ENCODE results near the gene KDELR3.
"Not testable (repeated sequence)": the region's sequence is repeated elsewhere in the genome, so short reads cannot be mapped to it uniquely, and the experiment has no call there.

Gene KDELR3

DNA sequence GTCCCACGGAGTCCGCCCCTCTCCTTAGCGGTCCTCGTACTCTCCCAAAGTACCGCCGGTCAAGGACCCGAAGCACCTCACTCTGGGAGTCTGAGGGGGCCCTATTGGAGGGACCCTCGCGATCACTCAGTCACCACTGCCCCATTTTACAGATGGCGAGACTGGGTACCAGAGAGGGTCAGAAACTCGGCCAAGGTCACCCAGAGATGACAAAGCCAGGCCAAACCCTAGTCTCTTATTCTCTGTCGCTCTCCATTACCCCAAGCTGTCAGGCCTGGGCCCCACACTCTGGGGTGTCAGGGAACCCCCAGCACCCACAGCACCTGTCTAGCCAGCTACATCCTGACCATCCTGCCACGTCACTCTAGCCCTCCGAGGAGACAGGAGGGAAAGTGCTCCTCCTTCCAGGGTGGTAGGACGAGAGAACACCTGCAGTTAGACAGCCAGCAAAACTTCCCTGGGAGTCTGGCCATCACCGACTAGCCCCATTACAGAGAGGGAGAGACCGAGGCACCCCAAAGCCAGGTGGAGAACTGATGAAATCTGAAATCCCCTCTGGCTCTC lies 11.5 kb upstream of the KDELR3 start:
- ATAC-seq (ENCODE audit: low read depth) = no peak
- no peak for DNase-seq (ENCODE audit: low spot score in 2 of 2)
- Mint-ChIP-seq H3K9me3 (no peaks in the 10 kb centered on the region), H3K4me1 (peaks cover 14% of the 10 kb centered on the region), H3K36me3 (no peaks in the 10 kb centered on the region), H3K4me3 (peak overlapping the region; percentile 68), H3K27ac (no peak overlapping the region), H3K27me3 (peaks cover 44% of the 10 kb centered on the region)

DNA sequence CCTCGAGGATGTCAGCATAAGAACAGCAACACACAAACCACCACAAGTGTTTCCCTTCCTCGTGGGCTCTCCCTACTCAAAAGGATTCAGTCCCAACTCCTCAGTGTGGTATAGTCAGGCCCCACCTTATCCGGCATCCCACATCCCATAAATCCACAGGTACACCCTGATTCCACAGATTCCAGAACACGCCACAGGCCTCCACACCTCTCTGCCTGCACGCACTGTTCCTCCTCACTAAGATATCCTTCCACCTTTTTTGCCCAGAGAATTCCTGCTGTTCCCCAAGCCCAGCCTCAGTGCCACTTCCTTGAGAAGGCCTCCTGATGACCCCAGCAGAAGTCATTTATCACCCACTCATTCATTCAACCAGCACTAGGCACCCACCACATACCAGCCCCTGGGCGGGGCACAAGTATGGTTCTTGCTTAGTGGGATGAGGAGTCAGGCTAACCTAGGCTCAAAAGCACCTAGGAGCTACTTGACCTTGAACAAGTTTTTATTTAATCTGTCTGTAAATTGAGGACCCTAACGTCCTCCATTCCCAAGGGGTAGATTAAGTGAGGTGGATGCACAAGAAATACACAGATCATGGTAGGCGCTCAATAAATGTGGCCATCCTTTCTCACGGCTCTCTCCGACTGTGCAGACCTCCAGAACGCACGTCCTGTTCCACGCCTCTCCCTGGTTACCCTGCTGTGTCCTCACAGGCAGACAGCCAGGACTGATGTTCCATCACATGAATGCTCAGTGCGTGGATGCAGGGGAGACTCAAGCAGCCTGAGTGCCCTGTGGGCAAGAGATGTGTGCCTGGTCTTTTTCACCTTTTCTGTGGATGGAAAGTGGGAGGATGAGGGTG lies 10.8 kb upstream of the KDELR3 start:
- H3K27ac Mint-ChIP-seq = no peak overlapping the region

DNA sequence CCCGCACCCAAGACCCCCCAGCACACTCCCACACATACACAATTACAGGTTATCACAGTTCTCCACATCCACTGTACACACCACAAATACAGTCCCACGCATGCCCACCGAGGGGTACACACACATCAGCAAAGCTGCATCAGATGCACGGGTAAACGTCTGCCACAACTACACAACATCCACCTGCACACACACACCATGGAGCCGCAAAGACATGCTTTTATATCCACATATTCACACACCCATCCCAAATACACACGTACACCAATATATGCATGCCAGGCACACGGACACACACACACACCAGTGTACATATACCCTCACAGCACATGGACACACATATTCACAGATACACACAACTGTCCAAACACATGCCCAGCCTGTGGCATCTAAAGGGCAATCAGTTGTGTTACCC lies 7.5 kb upstream of the KDELR3 start:
- H3K27me3 Mint-ChIP-seq = peaks cover 36% of the 10 kb centered on the region
- H3K27ac Mint-ChIP-seq = no peak overlapping the region
- no peak for DNase-seq (ENCODE audit: low spot score in 2 of 2)
- ATAC-seq (ENCODE audit: low read depth) = no peak
- H3K4me3 Mint-ChIP-seq = no peak overlapping the region
- no peaks in the 10 kb centered on the region for H3K36me3 Mint-ChIP-seq
- no peaks in the 10 kb centered on the region for H3K9me3 Mint-ChIP-seq
- peaks cover 7% of the 10 kb centered on the region for H3K4me1 Mint-ChIP-seq

More for the DNA sequence above, 10.8 kb upstream of the KDELR3 start:
- DNase-seq (ENCODE audit: low spot score in 2 of 2) (no peak), ATAC-seq (ENCODE audit: low read depth) (no peak)
- H3K4me3 Mint-ChIP-seq = peak overlapping the region; percentile 68
- no peaks in the 10 kb centered on the region for H3K36me3 Mint-ChIP-seq
- H3K9me3 Mint-ChIP-seq = no peaks in the 10 kb centered on the region
- peaks cover 14% of the 10 kb centered on the region for H3K4me1 Mint-ChIP-seq
- peaks cover 44% of the 10 kb centered on the region for H3K27me3 Mint-ChIP-seq

DNA sequence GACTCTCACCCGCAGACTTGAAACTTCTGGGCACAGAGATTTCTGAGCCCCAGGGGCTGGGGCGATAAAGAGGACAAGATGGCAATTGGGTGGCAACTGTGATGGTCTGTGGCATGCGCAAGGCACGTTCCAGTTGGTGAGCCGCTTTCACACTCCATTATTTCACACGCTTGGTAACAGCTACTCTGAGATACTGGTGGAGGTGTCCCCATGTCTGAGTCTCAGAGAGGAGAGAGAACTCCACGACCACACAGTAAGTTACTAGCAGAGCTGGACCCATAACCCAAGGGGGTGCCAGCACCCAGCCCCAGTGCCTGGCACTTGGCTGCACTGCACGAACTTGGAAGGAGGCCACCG lies 6.9 kb upstream of the KDELR3 start:
- H3K27me3 Mint-ChIP-seq = peaks cover 36% of the 10 kb centered on the region
- H3K9me3 Mint-ChIP-seq = no peaks in the 10 kb centered on the region
- DNase-seq (ENCODE audit: low spot score in 2 of 2) (no peak), ATAC-seq (ENCODE audit: low read depth) (peak; percentile 19)
- no peaks in the 10 kb centered on the region for H3K36me3 Mint-ChIP-seq
- H3K4me1 Mint-ChIP-seq = peaks cover 7% of the 10 kb centered on the region
- no peak overlapping the region for H3K4me3 Mint-ChIP-seq
- no peak overlapping the region for H3K27ac Mint-ChIP-seq

DNA sequence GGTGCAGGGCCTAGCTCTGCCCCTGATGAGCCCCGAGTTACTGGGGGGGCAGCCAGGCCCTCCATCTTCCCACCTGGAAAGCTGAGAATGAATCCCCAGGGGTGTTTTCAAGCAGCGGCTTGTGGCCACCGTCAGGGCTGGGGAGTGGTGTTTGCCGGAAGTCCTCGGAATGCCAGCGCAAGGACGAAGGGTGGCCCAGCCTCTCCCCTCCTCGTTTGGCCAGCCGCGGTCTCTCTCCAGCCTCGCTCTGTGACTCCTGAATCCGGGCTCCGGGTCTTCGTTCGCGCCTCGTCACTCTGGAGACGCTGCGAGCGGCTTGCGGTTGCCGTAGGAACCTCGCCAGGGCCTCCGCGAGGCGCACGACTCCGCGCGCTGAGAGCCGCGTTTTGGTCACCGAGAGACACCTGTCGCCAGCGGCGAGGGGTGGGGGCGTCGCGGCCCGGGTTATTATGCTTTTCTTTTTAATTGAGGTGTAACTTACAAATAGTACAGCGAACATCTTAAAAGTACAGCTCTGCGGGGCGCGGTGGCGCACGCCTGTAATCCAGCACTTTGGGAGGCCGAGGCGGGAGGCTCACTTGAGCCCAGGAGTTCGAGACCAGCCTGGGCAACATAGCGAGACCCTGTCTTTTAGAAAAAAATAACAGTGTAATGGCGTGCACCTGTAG lies 6.3 kb upstream of the KDELR3 start:
- DNase-seq (ENCODE audit: low spot score in 2 of 2) (no peak), ATAC-seq (ENCODE audit: low read depth) (peak; percentile 61)
- peaks cover 4% of the 10 kb centered on the region for H3K4me1 Mint-ChIP-seq
- no peak overlapping the region for H3K4me3 Mint-ChIP-seq
- peaks cover 36% of the 10 kb centered on the region for H3K27me3 Mint-ChIP-seq
- H3K9me3 Mint-ChIP-seq = no peaks in the 10 kb centered on the region
- no peak overlapping the region for H3K27ac Mint-ChIP-seq
- no peaks in the 10 kb centered on the region for H3K36me3 Mint-ChIP-seq

DNA sequence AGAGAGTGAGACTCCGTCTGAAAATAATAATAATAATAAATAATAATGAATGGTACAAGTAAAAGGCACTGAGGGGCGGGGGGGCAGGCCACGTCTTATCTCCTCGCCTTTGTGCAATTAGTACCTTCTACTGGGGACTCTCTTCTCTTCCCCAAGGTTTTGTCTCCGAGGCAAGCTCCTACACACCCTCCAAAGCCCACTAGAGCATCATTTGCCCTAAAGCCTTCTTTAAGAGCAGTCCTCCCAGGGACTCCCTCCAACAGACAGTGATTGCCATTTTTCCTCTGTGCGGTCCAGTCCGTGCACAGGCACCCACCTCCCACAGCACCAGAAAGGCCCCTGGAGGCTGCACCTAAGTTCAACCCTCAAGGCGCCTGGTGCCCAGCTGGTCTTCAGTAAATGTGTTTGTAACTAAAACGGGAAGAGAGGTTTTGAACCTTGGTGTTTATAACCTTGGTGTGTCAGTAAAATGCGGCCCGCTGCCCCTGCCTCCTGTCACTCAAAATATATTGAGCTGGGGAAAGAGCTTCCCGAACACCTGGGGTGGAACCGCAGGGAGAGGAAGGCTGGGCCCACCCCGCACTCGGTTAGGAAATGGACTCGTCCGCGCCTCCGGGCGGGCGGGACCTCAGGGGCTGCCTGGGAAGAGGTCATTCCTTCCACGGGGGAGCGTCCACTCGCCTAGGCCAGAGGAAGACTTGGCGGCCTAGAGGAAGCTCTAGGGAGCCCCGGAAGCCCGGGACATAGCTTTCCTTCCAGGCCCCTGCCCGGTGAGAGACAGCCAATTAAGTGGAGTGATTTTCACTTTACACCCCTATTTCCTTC lies 4.7 kb upstream of the KDELR3 start:
- DNase-seq (ENCODE audit: low spot score in 2 of 2) = no peak
- no peak for ATAC-seq (ENCODE audit: low read depth)
- Mint-ChIP-seq H3K4me1 (peaks cover 12% of the 10 kb centered on the region), H3K9me3 (no peaks in the 10 kb centered on the region), H3K4me3 (no peak overlapping the region), H3K36me3 (no peaks in the 10 kb centered on the region), H3K27ac (no peak overlapping the region), H3K27me3 (peaks cover 31% of the 10 kb centered on the region)

DNA sequence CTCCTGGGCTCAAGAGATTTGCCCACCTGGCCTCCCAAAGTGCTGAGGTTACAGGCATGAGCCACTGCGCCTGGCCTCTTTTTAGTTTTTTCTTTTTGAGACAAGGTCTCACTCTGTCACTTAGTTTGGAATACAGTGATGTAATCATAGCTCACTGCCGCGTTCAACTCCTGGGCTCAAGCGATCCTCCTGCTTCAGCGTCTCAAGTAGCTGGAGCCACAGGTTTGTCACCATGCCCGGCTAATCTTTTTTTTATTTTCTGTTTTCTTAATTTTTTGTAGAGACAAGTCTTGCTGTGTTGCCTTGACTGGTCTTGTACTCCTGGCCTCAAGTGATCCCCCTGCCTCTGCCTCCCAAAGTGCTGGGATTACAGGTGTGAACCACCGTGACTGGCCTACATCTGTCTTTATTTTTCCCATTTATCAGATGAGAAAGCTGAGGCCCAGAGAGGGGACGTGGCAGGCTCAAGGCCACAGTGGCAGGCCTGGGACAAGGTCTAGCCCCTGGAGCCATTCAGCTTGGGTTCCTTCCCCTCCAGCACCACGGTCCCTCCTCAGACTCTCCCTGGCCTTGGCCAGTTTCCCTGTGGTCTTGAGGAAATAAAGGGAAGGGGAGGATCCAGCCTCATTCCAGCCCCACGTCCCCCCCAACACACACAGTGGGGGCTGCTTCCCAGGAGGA lies 2.8 kb upstream of the KDELR3 start:
- Mint-ChIP-seq H3K4me1 (peaks cover 13% of the 10 kb centered on the region), H3K36me3 (no peaks in the 10 kb centered on the region), H3K4me3 (no peak overlapping the region), H3K9me3 (no peaks in the 10 kb centered on the region), H3K27me3 (peaks cover 28% of the 10 kb centered on the region), H3K27ac (no peak overlapping the region)
- DNase-seq (ENCODE audit: low spot score in 2 of 2) (no peak), ATAC-seq (ENCODE audit: low read depth) (no peak)

DNA sequence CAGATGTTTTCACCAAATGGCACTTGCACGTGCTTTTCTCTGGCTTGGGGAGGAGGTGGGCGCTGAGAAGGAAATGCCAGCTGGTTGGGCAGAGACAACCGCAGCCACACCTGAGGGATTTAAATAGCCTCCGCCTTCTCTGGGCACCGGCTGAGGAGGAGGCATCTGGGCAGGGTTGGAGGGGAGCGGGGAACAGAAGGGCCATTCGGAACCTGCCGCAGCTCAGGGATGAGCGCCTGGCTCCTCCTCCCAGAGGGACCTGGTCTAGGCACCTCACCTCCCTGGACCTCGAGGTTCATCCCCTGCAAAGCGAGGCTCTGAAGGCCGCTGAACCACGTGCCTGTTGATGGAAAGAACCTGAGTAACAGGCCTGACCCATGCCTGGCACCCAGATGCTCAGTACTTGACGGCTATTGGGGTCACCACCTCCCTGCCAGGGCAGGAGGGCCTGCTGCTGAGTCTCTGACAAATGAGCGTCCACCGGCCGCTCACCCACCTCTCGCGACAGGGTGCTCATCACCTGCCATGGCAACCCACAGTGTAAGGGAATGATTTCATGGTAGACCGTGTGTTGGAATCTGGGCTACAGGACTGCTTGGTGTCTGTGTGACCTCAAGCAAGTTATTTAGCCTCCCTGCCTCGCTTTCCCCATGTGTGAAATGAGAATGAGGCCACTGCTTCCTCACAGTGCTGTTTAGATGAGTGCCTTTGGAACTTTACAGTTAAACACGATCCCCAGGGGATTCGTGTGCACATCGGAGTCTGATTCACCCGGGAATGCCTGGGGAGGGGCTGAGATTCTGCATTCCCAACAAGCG lies 2.0 kb upstream of the KDELR3 start:
- Mint-ChIP-seq H3K4me3 (no peak overlapping the region), H3K4me1 (peaks cover 9% of the 10 kb centered on the region), H3K36me3 (no peaks in the 10 kb centered on the region), H3K27me3 (peaks cover 25% of the 10 kb centered on the region), H3K9me3 (no peaks in the 10 kb centered on the region), H3K27ac (no peak overlapping the region)
- DNase-seq (ENCODE audit: low spot score in 2 of 2) = no peak
- ATAC-seq (ENCODE audit: low read depth) = no peak

DNA sequence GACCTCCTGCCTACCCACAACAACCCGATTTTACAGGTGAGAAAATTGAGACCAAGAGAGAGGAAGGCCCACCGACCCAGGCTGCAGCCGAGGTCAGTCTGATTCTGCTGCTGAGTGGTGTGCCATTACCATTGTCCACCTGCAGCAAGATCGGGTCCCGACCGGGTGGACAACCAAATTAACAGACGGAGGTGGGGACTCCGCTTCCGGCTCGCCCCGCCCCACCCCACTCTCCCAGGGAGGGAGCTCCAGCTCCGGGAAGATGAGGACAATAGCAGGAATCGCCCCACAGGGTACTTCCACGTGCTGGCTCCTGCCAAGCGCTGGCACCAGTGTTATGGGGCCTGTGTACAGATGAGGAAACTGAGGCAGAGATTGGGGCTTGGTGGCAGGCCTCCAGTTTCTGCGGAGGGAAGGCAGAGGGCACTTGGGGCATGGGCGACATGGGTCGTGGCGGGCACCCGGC lies 425 bp upstream of the KDELR3 start:
- H3K27ac Mint-ChIP-seq = no peak overlapping the region
- H3K4me1 Mint-ChIP-seq = peaks cover 9% of the 10 kb centered on the region

DNA sequence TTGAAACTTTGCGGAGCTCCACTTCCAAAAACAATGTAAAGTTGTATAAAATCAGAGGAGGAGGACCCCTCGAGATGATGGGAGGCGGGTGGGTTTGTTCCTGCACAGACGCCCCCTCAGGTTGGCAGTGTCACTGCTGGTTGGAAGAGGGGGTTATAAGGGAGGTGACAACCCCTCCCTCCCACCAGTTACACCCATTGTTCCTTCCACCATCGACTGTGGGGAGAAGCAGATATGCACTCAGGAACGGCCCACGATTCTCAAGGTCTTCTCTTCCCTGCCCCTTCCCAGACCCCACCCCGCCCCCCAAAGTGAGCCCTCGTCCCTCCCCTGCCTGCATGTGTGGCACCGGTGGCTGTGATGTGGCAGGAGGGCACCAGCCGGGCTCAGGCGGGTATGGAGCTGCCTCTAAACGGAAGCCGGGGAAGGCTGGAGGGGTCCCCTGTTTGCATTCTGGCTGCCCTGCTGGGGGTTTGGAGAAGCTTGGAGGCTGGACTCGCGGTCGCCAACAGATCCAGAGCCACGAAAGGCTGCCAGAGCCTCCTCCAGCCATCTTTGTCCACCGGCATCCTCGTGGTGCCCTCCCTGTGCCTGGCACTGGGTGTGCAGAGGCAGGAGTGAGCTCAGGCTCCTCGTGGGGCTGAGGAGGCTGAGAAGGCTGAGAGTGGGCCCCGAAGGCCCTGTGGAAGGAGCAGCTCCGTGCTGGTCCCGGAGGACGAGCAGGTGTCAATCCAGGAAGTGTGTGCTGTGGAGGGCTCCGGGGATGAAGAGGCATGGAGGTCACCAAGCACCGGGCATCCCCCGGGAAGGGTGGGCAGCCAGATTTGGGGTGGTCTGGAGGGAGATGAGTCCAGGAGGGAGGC lies 778 bp downstream of the KDELR3 start:
- no peak overlapping the region for H3K27ac Mint-ChIP-seq
- DNase-seq (ENCODE audit: low spot score in 2 of 2) (no peak), ATAC-seq (ENCODE audit: low read depth) (no peak)
- peaks cover 9% of the 10 kb centered on the region for H3K4me1 Mint-ChIP-seq
- peak overlapping the region; percentile 58 for H3K4me3 Mint-ChIP-seq
- H3K27me3 Mint-ChIP-seq = peaks cover 18% of the 10 kb centered on the region
- H3K36me3 Mint-ChIP-seq = no peaks in the 10 kb centered on the region
- no peaks in the 10 kb centered on the region for H3K9me3 Mint-ChIP-seq

More for the DNA sequence above, 425 bp upstream of the KDELR3 start:
- ATAC-seq (ENCODE audit: low read depth) = peak; percentile 3
- DNase-seq (ENCODE audit: low spot score in 2 of 2) = no peak
- Mint-ChIP-seq H3K4me3 (peak overlapping the region; percentile 79), H3K9me3 (no peaks in the 10 kb centered on the region), H3K36me3 (no peaks in the 10 kb centered on the region), H3K27me3 (peaks cover 26% of the 10 kb centered on the region)

DNA sequence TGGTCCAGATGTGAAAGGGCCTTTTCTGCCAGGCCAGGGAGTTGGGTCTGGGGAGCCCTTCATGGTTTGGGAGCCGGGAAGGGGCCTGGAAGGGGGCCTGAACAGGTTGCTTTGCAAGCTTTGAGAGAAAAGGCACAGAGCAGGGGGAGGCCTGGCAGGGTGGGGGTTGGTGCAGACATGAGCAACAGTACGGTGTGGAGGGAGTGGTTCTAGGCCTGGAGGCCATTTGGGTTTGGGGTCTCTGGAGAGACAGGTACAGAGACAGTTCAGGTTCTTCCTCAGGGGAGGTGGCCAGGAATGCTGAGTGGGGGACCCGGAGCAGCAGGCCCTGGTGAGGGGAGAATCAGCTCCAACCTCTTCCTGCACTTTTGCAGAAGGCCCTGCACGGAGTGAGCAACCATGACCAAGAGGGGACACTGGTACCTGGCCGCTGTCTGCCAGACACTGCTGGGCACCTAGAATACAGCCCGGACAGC lies 1.4 kb downstream of the KDELR3 start:
- Mint-ChIP-seq H3K36me3 (no peaks in the 10 kb centered on the region), H3K27ac (no peak overlapping the region), H3K27me3 (peaks cover 18% of the 10 kb centered on the region), H3K9me3 (no peaks in the 10 kb centered on the region), H3K4me3 (no peak overlapping the region), H3K4me1 (peaks cover 9% of the 10 kb centered on the region)
- no peak for ATAC-seq (ENCODE audit: low read depth)
- no peak for DNase-seq (ENCODE audit: low spot score in 2 of 2)

DNA sequence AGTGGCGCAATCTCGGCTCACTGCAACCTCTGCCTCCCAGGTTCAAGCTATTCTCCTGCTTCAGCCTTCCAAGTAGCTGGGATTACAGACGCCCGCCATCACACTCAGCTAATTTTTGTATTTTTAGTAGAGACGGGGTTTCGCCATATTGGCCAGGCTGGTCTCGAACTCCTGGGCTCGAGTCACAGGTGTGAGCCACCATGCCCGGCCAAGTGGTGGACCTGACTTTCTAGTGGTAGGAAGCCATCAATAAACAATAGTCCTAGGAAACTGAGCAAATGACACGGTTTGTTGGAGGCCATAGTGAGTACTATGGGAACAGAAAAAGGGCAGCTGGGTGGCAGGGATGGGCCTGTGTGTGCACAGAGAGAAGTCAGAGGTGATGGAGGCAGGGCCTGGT lies 2.3 kb downstream of the KDELR3 start:
- not testable (repeated sequence) for DNase-seq (ENCODE audit: low spot score in 2 of 2); ATAC-seq (ENCODE audit: low read depth); H3K4me1 Mint-ChIP-seq; H3K36me3 Mint-ChIP-seq; H3K4me3 Mint-ChIP-seq; H3K27ac Mint-ChIP-seq; H3K9me3 Mint-ChIP-seq
- H3K27me3 Mint-ChIP-seq = peaks cover 18% of the 10 kb centered on the region
